Hepatocyte (in vitro differentiated cells): Measurements from ENCODE around the gene CFAP92.

Experiments used
- CTCF ChIP-seq: fragments of 200-600 bp; sonication (generic); IDR thresholded peaks from 2 replicates; pipeline ENCODE4 v1.5.1; 2016; ENCODE audit warnings: antibody characterized with exemption, mild to moderate bottlenecking; ENCODE audit not compliant: poor library complexity
- EZH2 ChIP-seq: fragments of 200-600 bp; sonication (generic); IDR thresholded peaks from 2 replicates; pipeline ENCODE4 v1.6.1; 2016; ENCODE audit warnings: antibody characterized with exemption, mild to moderate bottlenecking, borderline replicate concordance

- TF ChIP-seq CTCF, result no peak
- no peak for TF ChIP-seq EZH2
Observed at GRCh38 chr3:128973988-128974564, 19.8 kb downstream of the CFAP92 start.
